SK-N-SH treated with all-trans-retinoic acid at 6 μM for 48 hours (cell line): ENCODE results near the gene GCNT2.
"Not testable (repeated sequence)": the region's sequence is repeated elsewhere in the genome, so short reads cannot be mapped to it uniquely, and the experiment has no call there.

Experiments used
- ATAC-seq: fragments of 200-7000 bp; cut with Tn5 transposase; 3 replicates; pipeline ENCODE4 v1.9.1; 2020; ENCODE audit warnings: mild to moderate bottlenecking, moderate library complexity
- ARNTL ChIP-seq: fragments of 450-650 bp; formaldehyde crosslinking; IDR thresholded peaks from 2 replicates; pipeline ENCODE4 v1.5.0; 2020; ENCODE audit warnings: low read depth, mild to moderate bottlenecking, moderate library complexity, borderline replicate concordance
- CSDC2 ChIP-seq: fragments of 250-450 bp; sonication (Bioruptor Pico); IDR thresholded peaks from 2 replicates; pipeline ENCODE4 v1.5.0; 2020; ENCODE audit warnings: mild to moderate bottlenecking, moderate library complexity
- ISL1 ChIP-seq: fragments of 250-450 bp; sonication (Bioruptor Pico); IDR thresholded peaks from 2 replicates; pipeline ENCODE4 v2.1.2; 2022; ENCODE audit warnings: mild to moderate bottlenecking, moderate library complexity
- PPARA ChIP-seq: fragments of 250-450 bp; sonication (Bioruptor Pico); IDR thresholded peaks from 2 replicates; pipeline ENCODE4 v1.5.0; 2020; ENCODE audit warnings: mild to moderate bottlenecking, borderline replicate concordance
- RARB ChIP-seq: fragments of 250-450 bp; sonication (Bioruptor Pico); IDR thresholded peaks from 2 replicates; pipeline ENCODE4 v1.8.0; 2021; ENCODE audit warnings: mild to moderate bottlenecking, moderate library complexity
- SNAI2 ChIP-seq: fragments of 250-450 bp; sonication (Bioruptor Pico); IDR thresholded peaks from 2 replicates; pipeline ENCODE4 v1.5.0; 2020; ENCODE audit warnings: mild to moderate bottlenecking, moderate library complexity
- TCF4 ChIP-seq: fragments of 250-450 bp; sonication (Bioruptor Pico); IDR thresholded peaks from 2 replicates; pipeline ENCODE4 v1.8.0; 2021; ENCODE audit warnings: mild to moderate bottlenecking, moderate library complexity, borderline replicate concordance
- TOX ChIP-seq: fragments of 250-450 bp; sonication (Bioruptor Pico); IDR thresholded peaks from 2 replicates; pipeline ENCODE4 v1.8.0; 2021; ENCODE audit warnings: mild to moderate bottlenecking, moderate library complexity, borderline replicate concordance
- ZC3H10 ChIP-seq: fragments of 250-450 bp; sonication (Bioruptor Pico); IDR thresholded peaks from 2 replicates; pipeline ENCODE4 v1.5.1; 2021; ENCODE audit warnings: mild to moderate bottlenecking, moderate library complexity
- ZFP3 ChIP-seq: fragments of 250-450 bp; sonication (Bioruptor Pico); IDR thresholded peaks from 2 replicates; pipeline ENCODE4 v1.5.0; 2020; ENCODE audit warnings: mild to moderate bottlenecking, moderate library complexity
- ZNF70 ChIP-seq: fragments of 450-650 bp; formaldehyde crosslinking; IDR thresholded peaks from 2 replicates; pipeline ENCODE4 v1.5.0; 2020; ENCODE audit warnings: mild to moderate bottlenecking, moderate library complexity
- ZNF8 ChIP-seq: fragments of 450-650 bp; formaldehyde crosslinking; IDR thresholded peaks from 2 replicates; pipeline ENCODE4 v1.5.0; 2020; ENCODE audit warnings: mild to moderate bottlenecking, moderate library complexity
- TF ChIP-seq, protein P1 (sequence below): fragments of 250-450 bp; sonication (Bioruptor Pico); IDR thresholded peaks from 2 replicates; pipeline ENCODE4 v1.5.1; 2021; ENCODE audit warnings: mild to moderate bottlenecking, moderate library complexity
- TF ChIP-seq, protein P2 (sequence below): fragments of 250-450 bp; sonication (Bioruptor Pico); IDR thresholded peaks from 2 replicates; pipeline ENCODE4 v1.5.1; 2020; ENCODE audit warnings: low read depth, mild to moderate bottlenecking, moderate library complexity
- TF ChIP-seq, protein P3 (sequence below): fragments of 250-450 bp; sonication (Bioruptor Pico); IDR thresholded peaks from 2 replicates; pipeline ENCODE4 v1.8.0; 2020; ENCODE audit warnings: mild to moderate bottlenecking, moderate library complexity, borderline replicate concordance

GCNT2 gene

DNA sequence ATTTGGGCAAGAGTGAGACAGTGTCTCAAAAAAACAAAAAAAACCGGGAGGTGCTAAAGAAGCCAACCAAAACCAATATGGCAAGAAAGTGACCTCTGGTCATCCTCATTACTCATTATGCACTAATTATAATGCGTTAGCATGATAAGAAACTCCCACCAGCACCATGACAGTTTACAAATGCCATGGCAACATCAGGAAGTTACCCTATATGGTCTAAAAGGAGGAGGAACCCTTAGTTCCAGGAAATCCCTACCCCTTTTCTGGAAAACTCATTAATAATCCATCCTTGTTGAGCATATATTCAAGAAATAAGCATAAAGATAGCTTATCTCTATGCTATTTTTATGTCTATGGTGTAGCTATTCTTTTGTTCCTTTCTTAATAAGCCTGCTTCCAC, 141.6 kb downstream of the GCNT2 start (continued):
- TF ChIP-seq, protein P1, sequence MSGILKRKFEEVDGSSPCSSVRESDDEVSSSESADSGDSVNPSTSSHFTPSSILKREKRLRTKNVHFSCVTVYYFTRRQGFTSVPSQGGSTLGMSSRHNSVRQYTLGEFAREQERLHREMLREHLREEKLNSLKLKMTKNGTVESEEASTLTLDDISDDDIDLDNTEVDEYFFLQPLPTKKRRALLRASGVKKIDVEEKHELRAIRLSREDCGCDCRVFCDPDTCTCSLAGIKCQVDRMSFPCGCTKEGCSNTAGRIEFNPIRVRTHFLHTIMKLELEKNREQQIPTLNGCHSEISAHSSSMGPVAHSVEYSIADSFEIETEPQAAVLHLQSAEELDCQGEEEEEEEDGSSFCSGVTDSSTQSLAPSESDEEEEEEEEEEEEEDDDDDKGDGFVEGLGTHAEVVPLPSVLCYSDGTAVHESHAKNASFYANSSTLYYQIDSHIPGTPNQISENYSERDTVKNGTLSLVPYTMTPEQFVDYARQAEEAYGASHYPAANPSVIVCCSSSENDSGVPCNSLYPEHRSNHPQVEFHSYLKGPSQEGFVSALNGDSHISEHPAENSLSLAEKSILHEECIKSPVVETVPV (CRISPR knock-in tag): no peak

DNA sequence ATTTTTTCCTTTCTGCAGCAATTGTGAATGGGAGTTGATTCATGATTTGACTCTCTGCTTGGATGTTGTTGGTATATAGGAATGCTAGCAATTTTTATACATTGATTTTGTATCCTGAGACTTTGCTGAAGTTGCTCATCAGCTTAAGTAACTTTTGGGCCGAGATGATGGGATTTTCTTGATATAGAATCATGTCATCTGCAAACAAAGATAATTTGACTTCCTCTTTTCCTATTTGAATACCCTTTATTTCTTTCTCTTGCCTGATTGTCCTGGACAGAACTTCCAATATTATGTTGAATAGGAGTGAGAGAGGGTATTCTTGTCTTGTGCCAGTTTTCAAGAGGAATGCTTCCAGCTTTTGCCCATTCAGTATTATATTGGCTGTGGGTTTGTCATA, 144.4 kb downstream of the GCNT2 start:
- ATAC-seq: not testable (repeated sequence)

DNA sequence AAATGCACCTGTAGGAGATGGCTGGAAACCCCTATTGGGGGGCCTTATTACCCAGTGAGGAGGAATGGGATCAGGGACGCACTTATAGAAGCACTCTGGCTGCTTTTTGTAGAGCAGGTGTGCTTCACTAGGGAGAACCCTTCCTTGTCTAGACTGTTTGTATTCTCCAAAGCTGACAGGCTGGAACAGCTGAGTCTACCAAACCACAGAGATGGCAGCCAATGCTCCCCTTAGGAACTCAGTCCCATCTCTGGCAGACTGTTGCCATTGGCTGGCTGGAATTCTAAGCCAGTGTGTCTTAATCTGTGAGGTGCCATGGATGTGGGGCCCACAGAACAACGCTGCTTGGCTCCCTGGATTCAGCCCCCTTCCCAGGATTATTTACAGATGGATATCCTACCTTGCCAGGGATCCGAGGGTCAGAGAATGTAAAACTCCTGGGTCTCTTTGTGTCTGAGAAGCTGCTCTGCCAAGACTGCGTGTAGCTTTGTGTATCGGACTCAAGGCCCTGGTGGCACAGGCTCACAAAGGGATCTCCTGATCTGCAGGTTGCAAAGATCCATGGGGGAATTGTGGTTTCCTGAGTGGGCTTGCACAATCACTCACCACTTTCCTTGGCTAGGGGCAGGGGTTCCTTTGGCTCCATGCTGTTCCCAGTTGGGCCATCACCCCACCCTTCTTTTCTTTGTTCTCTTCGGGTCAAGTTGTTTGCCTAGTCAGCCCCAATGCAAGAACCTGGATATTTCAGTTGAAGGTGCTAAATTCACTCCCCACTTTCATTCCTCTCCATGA, 147.2 kb downstream of the GCNT2 start:
- TF ChIP-seq ZNF70 (CRISPR knock-in tag) (no peak), PPARA (CRISPR knock-in tag) (no peak), SNAI2 (CRISPR knock-in tag) (no peak), RARB (CRISPR knock-in tag) (no peak), ZNF8 (CRISPR knock-in tag) (no peak), ZC3H10 (no peak), CSDC2 (CRISPR knock-in tag) (no peak), TOX (no peak)
- TF ChIP-seq, protein P2, sequence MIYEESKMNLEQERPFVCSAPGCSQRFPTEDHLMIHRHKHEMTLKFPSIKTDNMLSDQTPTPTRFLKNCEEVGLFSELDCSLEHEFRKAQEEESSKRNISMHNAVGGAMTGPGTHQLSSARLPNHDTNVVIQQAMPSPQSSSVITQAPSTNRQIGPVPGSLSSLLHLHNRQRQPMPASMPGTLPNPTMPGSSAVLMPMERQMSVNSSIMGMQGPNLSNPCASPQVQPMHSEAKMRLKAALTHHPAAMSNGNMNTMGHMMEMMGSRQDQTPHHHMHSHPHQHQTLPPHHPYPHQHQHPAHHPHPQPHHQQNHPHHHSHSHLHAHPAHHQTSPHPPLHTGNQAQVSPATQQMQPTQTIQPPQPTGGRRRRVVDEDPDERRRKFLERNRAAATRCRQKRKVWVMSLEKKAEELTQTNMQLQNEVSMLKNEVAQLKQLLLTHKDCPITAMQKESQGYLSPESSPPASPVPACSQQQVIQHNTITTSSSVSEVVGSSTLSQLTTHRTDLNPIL (CRISPR knock-in tag): no peak
- TF ChIP-seq, protein P3, sequence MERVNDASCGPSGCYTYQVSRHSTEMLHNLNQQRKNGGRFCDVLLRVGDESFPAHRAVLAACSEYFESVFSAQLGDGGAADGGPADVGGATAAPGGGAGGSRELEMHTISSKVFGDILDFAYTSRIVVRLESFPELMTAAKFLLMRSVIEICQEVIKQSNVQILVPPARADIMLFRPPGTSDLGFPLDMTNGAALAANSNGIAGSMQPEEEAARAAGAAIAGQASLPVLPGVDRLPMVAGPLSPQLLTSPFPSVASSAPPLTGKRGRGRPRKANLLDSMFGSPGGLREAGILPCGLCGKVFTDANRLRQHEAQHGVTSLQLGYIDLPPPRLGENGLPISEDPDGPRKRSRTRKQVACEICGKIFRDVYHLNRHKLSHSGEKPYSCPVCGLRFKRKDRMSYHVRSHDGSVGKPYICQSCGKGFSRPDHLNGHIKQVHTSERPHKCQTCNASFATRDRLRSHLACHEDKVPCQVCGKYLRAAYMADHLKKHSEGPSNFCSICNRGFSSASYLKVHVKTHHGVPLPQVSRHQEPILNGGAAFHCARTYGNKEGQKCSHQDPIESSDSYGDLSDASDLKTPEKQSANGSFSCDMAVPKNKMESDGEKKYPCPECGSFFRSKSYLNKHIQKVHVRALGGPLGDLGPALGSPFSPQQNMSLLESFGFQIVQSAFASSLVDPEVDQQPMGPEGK (CRISPR knock-in tag): no peak
- TF ChIP-seq, all 23 proteins: peak for 0
- ATAC-seq: no peak

DNA sequence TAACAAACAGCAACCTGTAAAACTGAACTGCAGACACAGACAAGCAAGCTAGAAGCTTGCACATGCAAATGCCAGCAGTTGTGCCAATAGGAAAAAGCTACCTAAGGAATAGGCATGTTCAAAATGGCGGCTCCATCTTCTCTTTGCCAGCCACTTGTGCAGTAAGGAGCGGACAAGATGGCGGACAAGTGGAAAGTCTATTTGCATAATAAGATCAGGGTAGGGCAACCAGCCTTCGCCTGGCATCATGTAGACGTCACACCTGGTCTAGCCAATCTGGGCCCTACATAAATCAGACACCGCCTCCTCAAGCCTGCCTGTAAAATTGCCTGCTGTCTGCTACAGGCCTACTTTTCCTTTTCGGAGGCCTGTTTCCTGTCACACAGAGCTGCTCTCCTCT, 155.3 kb downstream of the GCNT2 start:
- TF ChIP-seq CSDC2 (CRISPR knock-in tag): no peak
- TF ChIP-seq ZFP3 (CRISPR knock-in tag): no peak
- TF ChIP-seq TCF4 (CRISPR knock-in tag): no peak
- TF ChIP-seq ISL1 (CRISPR knock-in tag): no peak
- TF ChIP-seq ARNTL (CRISPR knock-in tag): no peak
- TF ChIP-seq PPARA (CRISPR knock-in tag): no peak
- no peak for TF ChIP-seq SNAI2 (CRISPR knock-in tag)
- TF ChIP-seq, protein P1 (CRISPR knock-in tag): no peak
- TF ChIP-seq TOX: no peak
- ATAC-seq: no peak

DNA sequence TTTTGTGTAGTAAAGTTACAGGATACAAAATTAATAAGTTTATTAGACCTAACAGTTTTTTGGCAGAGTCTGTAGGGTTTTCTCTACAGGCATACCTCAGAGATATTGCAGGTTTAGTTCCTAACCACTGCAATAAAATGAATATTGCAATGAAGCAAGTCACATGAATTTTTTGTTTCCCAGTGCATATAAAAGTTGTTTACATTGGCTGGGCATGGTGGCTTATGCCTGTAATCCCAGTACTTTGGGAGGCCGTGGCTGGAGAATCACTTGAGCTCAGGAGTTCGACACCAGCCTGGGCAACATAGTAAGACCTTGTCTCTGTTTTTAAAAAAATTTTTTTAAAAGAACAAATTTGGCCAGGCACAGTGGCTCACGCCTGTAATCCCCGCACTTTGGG, 157.3 kb downstream of the GCNT2 start:
- no peak for ATAC-seq
- TF ChIP-seq ZNF8 (CRISPR knock-in tag) (no peak), TCF4 (CRISPR knock-in tag) (no peak), PPARA (CRISPR knock-in tag) (no peak), ISL1 (CRISPR knock-in tag) (no peak), ZFP3 (CRISPR knock-in tag) (no peak), RARB (CRISPR knock-in tag) (no peak)
